Activated CD8-positive, alpha-beta T cell treated with anti-CD3 and anti-CD28 coated beads, Interleukin-2, amount 10 ng/mL, durations not matched to agents 7 days and 5 days (primary cell): ENCODE measurements around the gene PYDC2. TPM values are rescaled to one million over a fixed set of nuclear protein-coding genes. Genes with fewer than 3 reads are reported as not detected.
"Not testable (repeated sequence)": the region's sequence is repeated elsewhere in the genome, so short reads cannot be mapped to it uniquely, and the experiment has no call there.

Experiments
- ATAC-seq: fragments of 150-1000 bp; cut with Tn5 transposase; one replicate; pipeline ENCODE4 v1.10.0; 2021; ENCODE audit warnings: moderate library complexity
- CTCF ChIA-PET: fragments of 350-600 bp; sonication (Branson Sonifier 250); formaldehyde crosslinking; loops from one replicate; lab custom pipeline; 2021; ENCODE audit warnings: antibody characterized with exemption; lab: Charles Lee
- POLR2A ChIA-PET: fragments of 350-600 bp; sonication (Branson Sonifier 250); formaldehyde crosslinking; loops from one replicate; lab custom pipeline; 2021; ENCODE audit warnings: antibody characterized with exemption; lab: Charles Lee
- DNase-seq: peaks from one replicate; pipeline ENCODE4 v3.0.0-alpha.2; 2020
- H3K27ac Mint-ChIP-seq: one replicate; pipeline ENCODE4 v1.8.0; 2021; ENCODE audit warnings: mild to moderate bottlenecking, mixed read lengths
- H3K27me3 Mint-ChIP-seq: one replicate; pipeline ENCODE4 v1.8.0; 2021; ENCODE audit warnings: low read depth, mixed read lengths
- H3K36me3 Mint-ChIP-seq: one replicate; pipeline ENCODE4 v1.8.0; 2021; ENCODE audit warnings: low read depth, mixed read lengths
- H3K4me1 Mint-ChIP-seq: one replicate; pipeline ENCODE4 v1.8.0; 2021; ENCODE audit warnings: low read depth, mixed read lengths
- H3K4me3 Mint-ChIP-seq: one replicate; pipeline ENCODE4 v1.8.0; 2021; ENCODE audit warnings: mild to moderate bottlenecking, mixed read lengths
- H3K9me3 Mint-ChIP-seq: one replicate; pipeline ENCODE4 v1.8.0; 2022; ENCODE audit warnings: mixed read lengths; ENCODE audit not compliant: insufficient read depth
- total RNA-seq, 2 experiments: library from RNA; stranded (reverse); gene quantifications; one replicate each; pipeline ENCODE4 v1.2.3, GENCODE V29; 2021

Gene PYDC2
- total RNA-seq, 2 experiments from 2014 or later = not detected

GRCh38 chr3:191473661-191474198 is 12.8 kb downstream of the PYDC2 start:
- Mint-ChIP-seq H3K36me3 (no peaks in the 10 kb centered on the region), H3K4me3 (no peak overlapping the region), H3K9me3 (peaks cover 3% of the 10 kb centered on the region), H3K27me3 (no peaks in the 10 kb centered on the region), H3K4me1 (no peaks in the 10 kb centered on the region), H3K27ac (no peak overlapping the region)
- ATAC-seq (no peak), DNase-seq (no peak)
- CTCF ChIA-PET = no interaction called here
- POLR2A ChIA-PET = no interaction called here

DNA sequence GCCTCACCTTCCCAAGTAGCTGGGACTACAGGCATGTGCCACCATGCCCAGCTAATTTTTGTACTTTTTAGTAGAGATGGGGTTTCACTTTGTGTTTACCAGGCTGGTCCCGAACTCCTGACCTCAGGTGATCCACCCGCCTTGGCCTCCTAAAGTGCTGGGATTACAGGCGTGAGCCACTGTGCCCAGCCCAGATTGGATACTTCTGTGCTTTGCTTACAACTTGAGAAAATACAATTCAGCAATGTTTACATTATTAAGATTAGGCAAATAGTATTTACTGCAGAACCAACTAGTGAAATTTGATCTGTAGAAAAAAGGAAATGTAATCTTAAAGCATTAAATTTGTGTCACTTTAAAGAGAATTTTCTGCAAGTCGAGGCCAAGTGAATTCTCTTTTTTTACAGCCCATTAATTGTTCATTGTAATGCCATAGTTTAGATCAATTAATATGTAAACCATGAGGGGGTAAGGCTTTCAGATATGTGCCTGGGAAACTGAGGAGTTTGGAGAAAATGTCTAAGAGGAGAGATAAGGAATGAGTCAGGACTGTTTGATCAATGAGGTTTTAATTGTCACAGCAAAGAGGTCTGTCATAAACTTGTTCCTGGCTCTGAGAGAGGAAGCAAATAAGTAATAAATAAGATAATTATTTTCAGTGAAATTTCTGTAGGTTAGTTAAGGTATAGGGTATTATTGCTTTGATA is 15.3 kb downstream of the PYDC2 start:
- no peak overlapping the region for H3K27ac Mint-ChIP-seq
- ChIA-PET CTCF (no interaction called here), POLR2A (no interaction called here)
- H3K27me3 Mint-ChIP-seq = no peaks in the 10 kb centered on the region
- no peaks in the 10 kb centered on the region for H3K4me1 Mint-ChIP-seq
- H3K4me3 Mint-ChIP-seq = no peak overlapping the region
- DNase-seq (no peak), ATAC-seq (no peak)
- no peaks in the 10 kb centered on the region for H3K36me3 Mint-ChIP-seq
- H3K9me3 Mint-ChIP-seq = no peaks in the 10 kb centered on the region

- DNase-seq, H3K27ac Mint-ChIP-seq, H3K4me1 Mint-ChIP-seq, H3K9me3 Mint-ChIP-seq, H3K27me3 Mint-ChIP-seq, H3K4me3 Mint-ChIP-seq, ATAC-seq, H3K36me3 Mint-ChIP-seq, POLR2A ChIA-PET: not testable (repeated sequence)
- CTCF ChIA-PET = interaction anchor here (1.2 kb wide), 1 partner anchor 68 kb away, joined by 3 read pairs; no protein-coding TSS in a partner anchor
Observed at GRCh38 chr3:191483994-191484393, 23.0 kb downstream of the PYDC2 start.

GRCh38 chr3:191484461-191484860 is 23.5 kb downstream of the PYDC2 start:
- CTCF ChIA-PET = interaction anchor here (1.2 kb wide), 1 partner anchor 68 kb away, joined by 3 read pairs; no protein-coding TSS in a partner anchor

DNA sequence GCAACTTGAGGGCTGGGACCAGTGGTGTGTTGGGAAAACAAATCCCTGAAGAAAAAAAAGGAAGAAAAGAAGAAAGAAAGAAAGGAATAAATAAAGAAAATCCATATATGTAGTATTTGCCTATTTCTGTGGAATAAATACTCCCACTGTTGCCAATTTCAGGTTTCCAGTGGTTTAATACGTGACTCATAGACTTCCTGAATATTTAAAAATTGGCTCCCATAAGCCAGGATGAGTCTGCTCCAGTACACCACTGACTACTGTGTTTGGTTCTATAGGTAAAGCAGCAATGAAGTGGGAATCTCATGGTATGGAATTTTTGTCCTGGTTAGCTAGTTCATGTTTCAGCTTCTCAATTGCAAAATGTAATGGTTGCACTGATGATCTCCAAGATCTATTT is 31.6 kb downstream of the PYDC2 start:
- Mint-ChIP-seq H3K9me3 (no peaks in the 10 kb centered on the region), H3K36me3 (no peaks in the 10 kb centered on the region), H3K4me3 (no peak overlapping the region), H3K4me1 (no peaks in the 10 kb centered on the region), H3K27ac (no peak overlapping the region), H3K27me3 (no peaks in the 10 kb centered on the region)
- CTCF ChIA-PET = no interaction called here
- POLR2A ChIA-PET = no interaction called here
- ATAC-seq (no peak), DNase-seq (no peak)

More at GRCh38 chr3:191484461-191484860, 23.5 kb downstream of the PYDC2 start:
- no peak overlapping the region for H3K4me3 Mint-ChIP-seq
- no peaks in the 10 kb centered on the region for H3K27me3 Mint-ChIP-seq
- no peaks in the 10 kb centered on the region for H3K4me1 Mint-ChIP-seq
- H3K9me3 Mint-ChIP-seq = peaks cover 7% of the 10 kb centered on the region
- no peaks in the 10 kb centered on the region for H3K36me3 Mint-ChIP-seq
- no peak for ATAC-seq
- no peak overlapping the region for H3K27ac Mint-ChIP-seq
- POLR2A ChIA-PET = no interaction called here
- DNase-seq = no peak

GRCh38 chr3:191493336-191493735 is 32.4 kb downstream of the PYDC2 start:
- CTCF ChIA-PET = no interaction called here
- no peaks in the 10 kb centered on the region for H3K27me3 Mint-ChIP-seq
- DNase-seq (no peak), ATAC-seq (no peak)
- H3K27ac Mint-ChIP-seq = no peak overlapping the region
- no peaks in the 10 kb centered on the region for H3K36me3 Mint-ChIP-seq
- no peaks in the 10 kb centered on the region for H3K9me3 Mint-ChIP-seq
- no peak overlapping the region for H3K4me3 Mint-ChIP-seq
- no peaks in the 10 kb centered on the region for H3K4me1 Mint-ChIP-seq
- POLR2A ChIA-PET = no interaction called here

DNA sequence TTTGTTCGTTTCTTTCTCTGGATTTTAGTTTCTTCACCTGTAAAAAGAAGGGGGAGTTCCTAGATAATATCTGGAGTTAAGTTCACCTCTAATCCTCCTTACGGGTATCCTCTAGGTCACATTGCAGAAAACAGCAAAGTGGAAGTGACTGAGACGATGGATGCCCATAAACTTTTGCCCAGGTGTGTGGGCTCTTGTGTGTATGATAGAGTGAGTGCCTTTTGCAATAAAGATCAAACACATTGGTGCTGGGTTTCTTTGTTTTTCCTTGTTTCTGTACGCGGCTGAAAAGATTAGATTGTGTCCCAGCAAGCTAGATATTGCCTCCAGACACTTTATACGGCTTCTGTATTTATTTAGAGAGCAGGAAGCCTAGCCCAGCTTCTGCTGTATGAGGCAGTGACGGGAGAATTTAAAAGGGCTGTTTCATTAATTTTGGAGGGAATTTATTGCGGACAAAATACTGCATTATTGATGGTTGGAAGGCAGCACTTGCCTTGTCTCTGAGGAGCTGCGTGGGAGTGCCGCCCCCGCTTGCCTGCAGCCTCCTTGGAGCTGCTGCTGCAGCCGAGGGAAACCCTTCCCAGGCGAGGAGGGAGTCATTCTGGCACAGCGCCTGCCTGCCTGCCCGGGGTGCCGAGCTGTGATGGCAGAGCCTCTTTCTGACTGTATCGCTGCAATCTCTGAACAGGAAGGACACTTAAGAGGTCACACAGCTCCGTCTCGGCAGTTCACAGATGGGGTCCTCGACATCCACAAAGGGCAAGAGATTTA is 38.5 kb downstream of the PYDC2 start:
- CTCF ChIA-PET = no interaction called here
- POLR2A ChIA-PET = no interaction called here

GRCh38 chr3:191500892-191501291 is 39.9 kb downstream of the PYDC2 start:
- no peaks in the 10 kb centered on the region for H3K9me3 Mint-ChIP-seq
- POLR2A ChIA-PET = no interaction called here
- DNase-seq = no peak

More for the DNA sequence above, 38.5 kb downstream of the PYDC2 start:
- Mint-ChIP-seq H3K4me1 (no peaks in the 10 kb centered on the region), H3K27ac (no peak overlapping the region), H3K4me3 (no peak overlapping the region), H3K36me3 (no peaks in the 10 kb centered on the region), H3K9me3 (no peaks in the 10 kb centered on the region), H3K27me3 (no peaks in the 10 kb centered on the region)
- DNase-seq (no peak), ATAC-seq (no peak)

DNA sequence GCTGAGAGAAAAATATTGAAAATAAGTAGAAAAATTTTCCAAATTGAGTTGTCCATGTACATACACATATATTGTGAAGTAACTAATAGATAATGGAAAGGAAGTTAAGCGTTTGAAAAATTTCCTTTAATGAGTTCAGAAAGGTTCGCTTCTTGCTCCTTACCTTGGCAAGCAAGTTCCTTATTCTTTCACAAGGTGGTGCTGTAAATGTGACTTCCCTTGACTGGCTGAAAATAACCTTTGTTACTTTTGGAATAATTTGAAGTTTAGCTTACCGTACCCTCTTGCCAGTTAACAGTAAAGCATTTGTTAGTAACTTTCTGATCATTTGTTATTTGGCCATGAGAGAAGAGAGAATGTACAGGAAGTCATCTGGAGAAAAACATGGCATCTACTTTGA is 41.6 kb downstream of the PYDC2 start:
- H3K27me3 Mint-ChIP-seq = no peaks in the 10 kb centered on the region
- POLR2A ChIA-PET = no interaction called here
- no peak overlapping the region for H3K27ac Mint-ChIP-seq
- H3K9me3 Mint-ChIP-seq = no peaks in the 10 kb centered on the region
- ATAC-seq = no peak
- no peak overlapping the region for H3K4me3 Mint-ChIP-seq
- CTCF ChIA-PET = no interaction called here
- no peak for DNase-seq
- H3K36me3 Mint-ChIP-seq = no peaks in the 10 kb centered on the region
- no peaks in the 10 kb centered on the region for H3K4me1 Mint-ChIP-seq

More at GRCh38 chr3:191500892-191501291, 39.9 kb downstream of the PYDC2 start:
- H3K4me1 Mint-ChIP-seq = no peaks in the 10 kb centered on the region
- H3K36me3 Mint-ChIP-seq = no peaks in the 10 kb centered on the region
- ATAC-seq = no peak
- no peak overlapping the region for H3K27ac Mint-ChIP-seq
- no peak overlapping the region for H3K4me3 Mint-ChIP-seq
- H3K27me3 Mint-ChIP-seq = no peaks in the 10 kb centered on the region
- CTCF ChIA-PET = no interaction called here

DNA sequence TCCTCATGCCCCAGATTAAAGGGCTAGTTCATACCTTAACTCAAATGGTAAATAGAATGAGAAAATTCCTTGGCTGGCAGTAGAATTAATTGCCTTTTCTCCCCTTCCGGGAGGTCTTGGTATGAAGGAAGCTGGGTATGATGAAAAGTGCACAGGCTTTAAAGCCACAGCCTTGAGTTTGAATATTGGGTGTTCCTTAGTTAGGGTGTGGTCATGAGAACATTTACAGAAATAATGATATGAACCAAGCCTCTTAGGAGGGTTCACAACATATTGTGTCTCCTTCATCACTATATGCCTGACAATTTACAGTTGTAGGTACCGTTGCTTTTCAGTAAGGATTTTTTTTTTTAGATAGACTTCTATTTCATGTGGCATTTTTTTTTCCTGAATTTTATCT is 48.1 kb downstream of the PYDC2 start:
- DNase-seq (no peak), ATAC-seq (no peak)
- no peaks in the 10 kb centered on the region for H3K9me3 Mint-ChIP-seq
- H3K27ac Mint-ChIP-seq = no peak overlapping the region
- no peaks in the 10 kb centered on the region for H3K4me1 Mint-ChIP-seq
- no peaks in the 10 kb centered on the region for H3K27me3 Mint-ChIP-seq
- CTCF ChIA-PET = no interaction called here
- H3K36me3 Mint-ChIP-seq = no peaks in the 10 kb centered on the region
- POLR2A ChIA-PET = no interaction called here
- H3K4me3 Mint-ChIP-seq = no peak overlapping the region
